ENCODE measurements around the gene GATB.

- TF ChIP-seq POLR2AphosphoS5 (IDR thresholded peaks at IDR 0.05; ENCODE audit: low read depth) = no peak
- TF ChIP-seq CREB1 (CRISPR knock-in tag; IDR thresholded peaks at IDR 0.05; ENCODE audit: low read depth) = no peak
- no peak for TF ChIP-seq EZH2 (IDR thresholded peaks at IDR 0.05; ENCODE audit: low read depth, unreplicated experiment)
- no peak for TF ChIP-seq CTCF (conservative IDR thresholded peaks at IDR 0.05; ENCODE audit: low read depth in 2 of 2)
- no peak for TF ChIP-seq EZH2phosphoT487 (IDR thresholded peaks at IDR 0.05; ENCODE audit: unreplicated experiment)
- no peak for TF ChIP-seq NANOG (IDR thresholded peaks at IDR 0.05; ENCODE audit: borderline replicate concordance)
- TF ChIP-seq, protein P1, sequence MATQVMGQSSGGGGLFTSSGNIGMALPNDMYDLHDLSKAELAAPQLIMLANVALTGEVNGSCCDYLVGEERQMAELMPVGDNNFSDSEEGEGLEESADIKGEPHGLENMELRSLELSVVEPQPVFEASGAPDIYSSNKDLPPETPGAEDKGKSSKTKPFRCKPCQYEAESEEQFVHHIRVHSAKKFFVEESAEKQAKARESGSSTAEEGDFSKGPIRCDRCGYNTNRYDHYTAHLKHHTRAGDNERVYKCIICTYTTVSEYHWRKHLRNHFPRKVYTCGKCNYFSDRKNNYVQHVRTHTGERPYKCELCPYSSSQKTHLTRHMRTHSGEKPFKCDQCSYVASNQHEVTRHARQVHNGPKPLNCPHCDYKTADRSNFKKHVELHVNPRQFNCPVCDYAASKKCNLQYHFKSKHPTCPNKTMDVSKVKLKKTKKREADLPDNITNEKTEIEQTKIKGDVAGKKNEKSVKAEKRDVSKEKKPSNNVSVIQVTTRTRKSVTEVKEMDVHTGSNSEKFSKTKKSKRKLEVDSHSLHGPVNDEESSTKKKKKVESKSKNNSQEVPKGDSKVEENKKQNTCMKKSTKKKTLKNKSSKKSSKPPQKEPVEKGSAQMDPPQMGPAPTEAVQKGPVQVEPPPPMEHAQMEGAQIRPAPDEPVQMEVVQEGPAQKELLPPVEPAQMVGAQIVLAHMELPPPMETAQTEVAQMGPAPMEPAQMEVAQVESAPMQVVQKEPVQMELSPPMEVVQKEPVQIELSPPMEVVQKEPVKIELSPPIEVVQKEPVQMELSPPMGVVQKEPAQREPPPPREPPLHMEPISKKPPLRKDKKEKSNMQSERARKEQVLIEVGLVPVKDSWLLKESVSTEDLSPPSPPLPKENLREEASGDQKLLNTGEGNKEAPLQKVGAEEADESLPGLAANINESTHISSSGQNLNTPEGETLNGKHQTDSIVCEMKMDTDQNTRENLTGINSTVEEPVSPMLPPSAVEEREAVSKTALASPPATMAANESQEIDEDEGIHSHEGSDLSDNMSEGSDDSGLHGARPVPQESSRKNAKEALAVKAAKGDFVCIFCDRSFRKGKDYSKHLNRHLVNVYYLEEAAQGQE (IDR thresholded peaks at IDR 0.05; ENCODE audit: unreplicated experiment) = no peak
Measured at GRCh38 chr4:151628001-151628608, 132.7 kb downstream of the GATB start.
